B cell (primary cell): Measurements from ENCODE around the gene B4GALT3. TPM values are rescaled to one million over a fixed set of nuclear protein-coding genes. Genes with fewer than 3 reads are reported as not detected.

Experiments
- ATAC-seq: fragments of 200-7000 bp; cut with Tn5 transposase; one replicate; pipeline ENCODE4 v1.10.0; 2021; ENCODE audit warnings: low read depth, mild to moderate bottlenecking, moderate number of reproducible peaks, moderate library complexity
- CTCF ChIA-PET: fragments of 350-600 bp; sonication (Branson Sonifier 250); formaldehyde crosslinking; loops from one replicate; lab custom pipeline; 2021; ENCODE audit warnings: antibody characterized with exemption, inconsistent platforms; lab: Charles Lee
- POLR2A ChIA-PET: fragments of 350-600 bp; sonication (Branson Sonifier 250); formaldehyde crosslinking; loops from one replicate; lab custom pipeline; 2021; ENCODE audit warnings: antibody characterized with exemption; lab: Charles Lee
- DNase-seq: peaks from one replicate; pipeline ENCODE4 v3.0.0; 2013
- H2AFZ ChIP-seq: 2 replicates; pipeline ENCODE4 v1.6.1; 2012; ENCODE audit warnings: mild to moderate bottlenecking, low read depth, low read length; ENCODE audit not compliant: insufficient read depth, poor library complexity, severe bottlenecking
- H3K27ac ChIP-seq, 2 donors: 1 replicate in 1 of 2; 2 replicates in 1 of 2; pipeline ENCODE4 v1.5.1; 2012 to 2013; ENCODE audit warnings: low read length in 2 of 2, mild to moderate bottlenecking in 2 of 2, moderate library complexity in 1 of 2
- H3K27me3 ChIP-seq, 4 experiments: fragments of 200-600 bp in 1 of 4; sonication (generic) in 1 of 4; replicated peaks in 1 of 4; 1 replicate in 2 of 4; 2 replicates in 2 of 4; pipeline versions ENCODE4 v1.6.1 to v1.7.0; 2013 to 2016; ENCODE audit warnings: low read length in 3 of 4, mild to moderate bottlenecking in 2 of 4, mixed read lengths in 1 of 4, moderate library complexity in 1 of 4; ENCODE audit not compliant: insufficient read depth in 4 of 4, control insufficient read depth in 3 of 4; ENCODE audit errors: control extremely low read depth in 1 of 4
- H3K36me3 ChIP-seq, 2 experiments: replicated peaks in 1 of 2; 1 replicate in 1 of 2; 2 replicates in 1 of 2; pipeline versions ENCODE4 v1.6.1 to v1.7.1; 2013; ENCODE audit warnings: low read length in 1 of 2; ENCODE audit not compliant: insufficient read depth in 2 of 2, control insufficient read depth in 1 of 2; ENCODE audit errors: control extremely low read depth in 1 of 2, extremely low read depth in 1 of 2
- H3K4me1 ChIP-seq, 2 donors: fragments of 200-600 bp in 1 of 2; sonication (generic) in 1 of 2; 1 replicate in 1 of 2; 2 replicates in 1 of 2; pipeline versions ENCODE4 v1.5.1 to v1.6.1; 2013 to 2017; ENCODE audit warnings: low read length in 2 of 2; ENCODE audit not compliant: control insufficient read depth in 2 of 2, insufficient read depth in 2 of 2
- H3K4me2 ChIP-seq: replicated peaks from 2 replicates; pipeline ENCODE3; 2012; ENCODE audit warnings: mild to moderate bottlenecking, low read depth, low read length; ENCODE audit not compliant: poor library complexity, severe bottlenecking
- H3K4me3 ChIP-seq, 5 experiments: fragments of 200-600 bp in 1 of 5; sonication (generic) in 1 of 5; 1 replicate in 3 of 5; 2 replicates in 2 of 5; pipeline versions ENCODE4 v1.5.1 to v1.7.0; 2011 to 2016; ENCODE audit warnings: low read length in 4 of 5, mild to moderate bottlenecking in 4 of 5, low read depth in 2 of 5, control low read depth in 1 of 5, moderate library complexity in 1 of 5; ENCODE audit not compliant: insufficient read depth in 1 of 5; ENCODE audit errors: control extremely low read depth in 1 of 5, extremely low read depth in 1 of 5
- H3K79me2 ChIP-seq: fragments of 200-600 bp; sonication (generic); one replicate; pipeline ENCODE4 v1.6.0; 2016; ENCODE audit warnings: low read length; ENCODE audit not compliant: control insufficient read depth, insufficient read depth
- H3K9ac ChIP-seq: fragments of 200-600 bp; sonication (generic); 2 replicates; pipeline ENCODE4 v1.6.1; 2017; ENCODE audit warnings: mild to moderate bottlenecking, low read length, moderate library complexity
- H3K9me3 ChIP-seq, 3 donors: one replicate each; pipeline versions ENCODE4 v1.6.1 to v1.7.1; 2013; ENCODE audit warnings: low read length in 2 of 3; ENCODE audit not compliant: control insufficient read depth in 2 of 3, insufficient read depth in 1 of 3; ENCODE audit errors: control extremely low read depth in 1 of 3
- H4K20me1 ChIP-seq: 2 replicates; pipeline ENCODE4 v1.6.0; 2012; ENCODE audit warnings: mild to moderate bottlenecking, low read length; ENCODE audit not compliant: insufficient read depth, control insufficient read depth, poor library complexity, severe bottlenecking
- H3K27ac Mint-ChIP-seq: one replicate; pipeline ENCODE4 v1.8.0; 2021; ENCODE audit warnings: mixed read lengths
- H3K27me3 Mint-ChIP-seq: one replicate; pipeline ENCODE4 v1.8.0; 2021; ENCODE audit warnings: mixed read lengths
- H3K4me1 Mint-ChIP-seq: one replicate; pipeline ENCODE4 v1.8.0; 2021; ENCODE audit warnings: mixed read lengths
- H3K4me3 Mint-ChIP-seq: one replicate; pipeline ENCODE4 v1.8.0; 2021; ENCODE audit warnings: mixed read lengths
- H3K9me3 Mint-ChIP-seq: one replicate; pipeline ENCODE4 v1.8.0; 2022; ENCODE audit warnings: mixed read lengths; ENCODE audit not compliant: insufficient read depth
- CTCF ChIP-seq: fragments of 200-600 bp; IDR thresholded peaks from one replicate; pipeline ENCODE4 v1.8.0; 2022; ENCODE audit warnings: antibody characterized with exemption, mild to moderate bottlenecking
- EZH2 ChIP-seq: IDR thresholded peaks from 2 replicates; pipeline ENCODE4 v1.6.1; 2012; ENCODE audit warnings: borderline replicate concordance, low read depth, mild to moderate bottlenecking, moderate library complexity, low read length; ENCODE audit not compliant: insufficient read depth, poor library complexity, severe bottlenecking
- WGBS: methylation state at CpG from one replicate; pipeline ENCODE4 v1.1.5; 2013; ENCODE audit warnings: missing lambda C conversion rate; ENCODE audit not compliant: insufficient coverage; 5-methylcytosine and 5-hydroxymethylcytosine counted together
- intact Hi-C: fragments of 100-400 bp; cut with micrococcal nuclease; formaldehyde crosslinking; loops from one replicate; pipeline ENCODE4 v1.10.0; 2022
- polyA plus RNA-seq: library from polyadenylated mRNA; depleted of rRNA; stranded (reverse); fragments of >200 nt; gene quantifications from 2 replicates; pipeline ENCODE4 v1.2.3, GENCODE V29; 2012
- total RNA-seq, 2 donors: library from RNA; stranded (reverse); fragments of 120-200 nt in 1 of 2; gene quantifications; 1 replicate in 1 of 2; 2 replicates in 1 of 2; pipeline versions ENCODE4 v1.2.3 to v1.2.4, GENCODE V29; 2013 to 2022

B4GALT3 gene
- total and polyA plus RNA-seq, 2 donors (not counting 1 experiment from before 2014, with no cell fraction given): 37.6 to 59.6 TPM

GRCh38 chr1:161216945-161217712 lies 39.8 kb upstream of the B4GALT3 start:
- Histone ChIP-seq H3K36me3 (peaks cover 5 to 24% of the 10 kb centered on the region in 2 experiments), H4K20me1 (no peaks in the 10 kb centered on the region), H2AFZ (no peak overlapping the region), H3K4me1 (peaks cover 15 to 26% of the 10 kb centered on the region in 2 donors), H3K79me2 (no peaks in the 10 kb centered on the region), H3K27me3 (peaks cover 0 to 28% (median 16%) of the 10 kb centered on the region in 4 experiments), H3K4me3 (peak overlapping the region in 1 of 5 experiments; percentile 50), H3K9ac (no peak overlapping the region), H3K27ac (no peak overlapping the region), H3K9me3 (no peaks in the 10 kb centered on the region), H3K4me2 (no peak overlapping the region)
- Mint-ChIP-seq H3K27ac (no peak overlapping the region), H3K4me1 (peaks cover 27% of the 10 kb centered on the region), H3K9me3 (no peaks in the 10 kb centered on the region), H3K4me3 (no peak overlapping the region), H3K27me3 (peaks cover 30% of the 10 kb centered on the region)
- TF ChIP-seq EZH2: no peak
- no peak for TF ChIP-seq CTCF
- CTCF ChIA-PET: interaction anchor here (1.9 to 3.4 kb wide), 2 partner anchors 9 to 164 kb away, joined by 4 to 19 read pairs; partner anchors contain the start of gene TOMM40L
- POLR2A ChIA-PET: interaction anchor here (0.6 kb wide), 3 partner anchors 14 to 429 kb away, joined by 3 read pairs; no protein-coding TSS in a partner anchor
- intact Hi-C loops: no loop called here
- peak; percentile 79 for ATAC-seq
- peak; percentile 65 for DNase-seq
- WGBS: 87% methylated on average over 4 of the region's 7 CpGs

GRCh38 chr1:161215076-161215475 lies 37.8 kb upstream of the B4GALT3 start, which contains the start of gene FCER1G:
Gene FCER1G (plus strand): TSS chr1:161215295. CDS start chr1:161215322, 27 bp downstream.
- H2AFZ ChIP-seq: no peak within 1 kb of the TSS
- TF ChIP-seq EZH2: no peak
- no peak for TF ChIP-seq CTCF
- no peaks in the 10 kb centered on the region for H3K9me3 ChIP-seq
- 30% methylated on average over 8 of the region's 10 CpGs for WGBS
- peak within 1 kb of the TSS; percentile 26 for H3K4me2 ChIP-seq
- H3K27me3 ChIP-seq: peaks cover 0 to 15% (median 11%) of the 10 kb centered on the region in 4 experiments
- no peak within 1 kb of the TSS for H3K9ac ChIP-seq
- Mint-ChIP-seq H3K4me3 (no peak within 1 kb of the TSS), H3K27ac (no peak within 1 kb of the TSS), H3K27me3 (peaks cover 19% of the 10 kb centered on the region), H3K9me3 (no peaks in the 10 kb centered on the region), H3K4me1 (peaks cover 27% of the 10 kb centered on the region)
- no peaks in the 10 kb centered on the region for H3K79me2 ChIP-seq
- H4K20me1 ChIP-seq: no peaks in the 10 kb centered on the region
- H3K4me1 ChIP-seq: peaks cover 15 to 26% of the 10 kb centered on the region in 2 donors
- H3K36me3 ChIP-seq: peaks cover 8 to 45% of the 10 kb centered on the region in 2 experiments
- ChIA-PET CTCF (interaction anchor here (1.9 to 3.4 kb wide), 2 partner anchors 11 to 166 kb away, joined by 4 to 19 read pairs; partner anchors contain the start of gene TOMM40L), POLR2A (interaction anchor here (0.7 to 1.1 kb wide), 3 partner anchors 10 to 512 kb away, joined by 3 to 7 read pairs (median 5); partner anchors contain the start of gene TOMM40L)
- peak within 1 kb of the TSS in 1 of 5 experiments; percentile 40 for H3K4me3 ChIP-seq
- no peak within 1 kb of the TSS for H3K27ac ChIP-seq
- ATAC-seq: no peak
- intact Hi-C loops: no loop called here
- DNase-seq: peak; percentile 23
